Measurements from ENCODE around the gene PLA2G4A.

GRCh38 chr1:186835448-186835847 is 6.7 kb downstream of the PLA2G4A start:
- TF ChIP-seq POLR2AphosphoS5 (IDR thresholded peaks at IDR 0.05) (no peak), CTCF (IDR thresholded peaks at IDR 0.05) (no peak), POLR2A (IDR thresholded peaks at IDR 0.05; ENCODE audit: low read depth) (no peak), EP300 (IDR thresholded peaks at IDR 0.05) (no peak)
